Epithelial cell of umbilical artery (primary cell): ENCODE results near the gene DYDC2. TPM values are rescaled to one million over a fixed set of nuclear protein-coding genes. Genes with fewer than 3 reads are reported as not detected.

Source experiments
- total RNA-seq: library from RNA; depleted of rRNA; stranded (reverse); fragments of >200 nt; gene quantifications from 2 replicates; pipeline ENCODE4 v1.2.3, GENCODE V29; 2014

Gene DYDC2
- total RNA-seq, result not detected in 2 replicates

GRCh38 chr10:80356563-80356988 is at the start of gene DYDC2, which contains the start of gene DYDC1:
Gene DYDC2 (plus strand): TSS chr10:80356781. CDS start chr10:80362444, 5,663 bp downstream.
Gene DYDC1 (minus strand): TSS chr10:80356755. CDS start chr10:80352601, 4,154 bp downstream.

GRCh38 chr10:80408242-80409101 is 51.9 kb downstream of the DYDC2 start, which contains the start of gene PRXL2A:
Gene PRXL2A (plus strand): TSS chr10:80408551. CDS start chr10:80420468, 11,917 bp downstream.

Other genes with a start within 250 kb of the DYDC2 start
- gene PLAC9, start 224.1 kb upstream of the DYDC2 start, total RNA-seq, result 2.9 and 4.9 TPM in 2 replicates
- gene ANXA11, start 151.2 kb upstream of the DYDC2 start, total RNA-seq, result 22.7 and 30.7 TPM in 2 replicates
- gene MAT1A, start 67.1 kb upstream of the DYDC2 start, total RNA-seq, result not detected in 2 replicates
- not detected in 2 replicates for gene DYDC1, start within 50 bp of the DYDC2 start, total RNA-seq
- gene PRXL2A, start 51.8 kb downstream of the DYDC2 start, total RNA-seq, result 184 and 233 TPM in 2 replicates
- 38.0 and 79.6 TPM in 2 replicates for gene TSPAN14, start 97.5 kb downstream of the DYDC2 start, total RNA-seq
- under 0.01 and 0.30 TPM in 2 replicates for gene SH2D4B, start 181.1 kb downstream of the DYDC2 start, total RNA-seq